Daoy (cell line): Measurements from ENCODE around the gene KCND3. TPM values are rescaled to one million over a fixed set of nuclear protein-coding genes. Genes with fewer than 3 reads are reported as not detected.

Experiments
- DNase-seq: peaks from one replicate; pipeline ENCODE4 v3.0.0-alpha.2; 2015; ENCODE audit warnings: low read depth
- total RNA-seq: library from RNA; depleted of rRNA; stranded (reverse); fragments of >200 nt; shearing (Covaris generic); gene quantifications from 2 replicates; pipeline ENCODE4 v1.2.3, GENCODE V29; 2014

The KCND3 gene
- total RNA-seq, 1 experiment from 2014 or later, result not detected

DNA sequence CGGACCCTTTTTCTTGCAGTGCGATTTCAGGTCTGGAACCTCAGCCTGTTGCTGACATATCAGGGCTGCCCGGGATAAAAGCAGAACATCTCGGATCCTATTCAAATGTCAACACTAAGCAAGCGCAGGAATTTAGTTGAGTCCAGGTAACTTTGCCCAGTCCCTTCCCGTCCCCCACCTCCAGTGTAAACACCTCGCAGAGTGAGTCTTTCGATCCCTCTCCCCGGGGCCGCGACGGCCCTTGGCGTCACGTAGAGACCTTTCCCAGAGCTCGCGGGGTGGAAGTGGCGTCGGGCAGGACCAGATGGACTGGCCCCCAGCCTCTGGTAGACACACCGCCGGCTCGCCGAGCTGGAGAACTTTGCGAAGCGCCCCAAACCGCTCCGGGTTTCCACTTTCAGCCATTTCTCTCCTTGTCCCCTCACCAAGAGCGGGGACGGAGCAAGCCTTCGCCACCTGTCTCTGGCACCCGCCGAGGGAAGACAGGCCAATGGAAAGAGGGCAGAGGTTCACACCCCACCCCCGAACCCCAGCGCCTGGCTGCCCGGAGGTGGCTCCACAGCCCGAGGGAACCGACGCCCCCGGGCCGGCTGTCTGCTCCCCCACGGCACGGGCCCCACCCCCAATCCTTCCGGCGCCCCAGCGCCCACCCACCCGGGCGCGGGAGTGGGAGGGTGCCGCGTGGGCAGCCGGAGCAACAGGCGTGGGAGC is 570 bp downstream of the KCND3 start:
- peak; percentile 17 for DNase-seq

DNA sequence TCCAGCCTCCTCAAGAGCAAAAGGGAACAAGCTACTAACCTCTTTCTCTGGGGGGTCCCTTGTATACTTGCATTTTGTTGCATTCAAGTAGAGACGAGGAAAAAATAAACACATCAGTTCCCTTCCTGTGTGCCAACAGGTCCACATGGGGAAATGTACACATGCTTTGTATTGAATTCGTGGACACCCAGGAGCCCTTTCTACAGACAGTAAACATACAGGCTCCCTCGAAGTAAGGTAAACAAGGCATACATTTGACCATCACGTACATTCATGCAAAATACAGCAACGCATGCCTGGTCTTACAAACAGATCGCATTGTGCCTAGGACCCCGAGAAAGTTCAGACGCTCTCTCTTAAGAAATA is 1.1 kb downstream of the KCND3 start:
- DNase-seq, result no peak

GRCh38 chr1:111987502-111987901 is 2.0 kb downstream of the KCND3 start:
- no peak for DNase-seq

DNA sequence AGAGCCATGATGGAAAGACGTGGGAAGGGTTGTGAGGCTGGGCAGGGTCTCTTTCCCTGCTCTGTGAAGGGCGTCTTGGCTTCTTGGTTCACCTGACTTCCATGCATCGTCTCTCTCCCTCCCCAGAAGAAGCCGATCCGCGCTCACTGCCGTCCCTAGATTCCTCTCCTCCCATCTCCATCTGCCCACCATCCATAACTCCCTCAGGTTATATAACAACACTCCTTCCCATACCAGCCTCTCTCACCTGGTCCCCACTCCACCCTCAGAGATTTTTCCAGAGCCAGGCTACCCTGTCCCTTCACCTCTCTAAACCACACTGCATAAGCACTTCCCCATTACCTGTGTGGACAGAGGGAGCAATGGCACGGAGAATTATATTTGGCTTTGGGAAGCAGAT is 6.0 kb downstream of the KCND3 start:
- no peak for DNase-seq

DNA sequence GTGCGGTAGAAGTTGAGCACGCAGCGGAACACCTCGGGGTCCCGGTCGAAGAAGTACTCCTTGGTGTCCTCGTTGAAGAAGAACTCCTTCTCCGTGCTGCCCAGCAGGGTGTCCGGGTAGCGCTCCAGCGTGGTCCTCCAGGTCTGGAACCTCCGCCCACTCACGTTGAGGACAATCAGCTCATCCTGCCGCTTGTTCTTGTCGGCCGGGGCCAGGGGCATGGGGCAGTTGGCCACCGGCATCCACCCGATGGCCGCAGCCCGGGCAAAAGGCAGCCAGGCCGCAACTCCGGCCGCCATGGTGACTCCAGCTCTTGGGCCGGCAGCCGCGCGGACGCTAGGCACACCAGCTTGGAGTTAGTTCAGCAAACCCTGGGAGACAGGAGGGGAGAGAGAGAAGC is 7.0 kb downstream of the KCND3 start:
- DNase-seq, result no peak

- no peak for DNase-seq
Measured at GRCh38 chr1:111981871-111982270, 7.6 kb downstream of the KCND3 start.

GRCh38 chr1:111981090-111981489 is 8.4 kb downstream of the KCND3 start:
- no peak for DNase-seq

DNA sequence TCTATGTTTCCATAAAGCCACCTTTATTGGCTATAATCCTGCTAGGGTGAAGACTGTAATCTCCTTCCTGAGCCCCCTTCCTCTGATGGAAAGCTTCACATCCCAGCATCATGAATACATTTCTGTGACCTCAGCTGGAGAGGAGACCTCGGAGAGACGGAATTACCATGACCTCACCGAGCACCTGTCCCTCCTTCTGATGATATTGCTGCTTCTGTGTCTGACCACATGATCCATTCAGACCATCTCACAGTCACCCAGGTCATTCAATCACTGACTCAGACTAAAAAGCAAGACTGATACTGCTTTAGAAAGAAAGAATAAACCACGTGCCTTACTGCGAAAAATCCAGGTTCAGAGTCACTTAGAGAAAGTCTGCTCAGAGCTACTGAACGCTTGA is 8.8 kb downstream of the KCND3 start:
- DNase-seq, result no peak

- DNase-seq, result no peak
Measured at GRCh38 chr1:111978695-111979094, 10.8 kb downstream of the KCND3 start.

DNA sequence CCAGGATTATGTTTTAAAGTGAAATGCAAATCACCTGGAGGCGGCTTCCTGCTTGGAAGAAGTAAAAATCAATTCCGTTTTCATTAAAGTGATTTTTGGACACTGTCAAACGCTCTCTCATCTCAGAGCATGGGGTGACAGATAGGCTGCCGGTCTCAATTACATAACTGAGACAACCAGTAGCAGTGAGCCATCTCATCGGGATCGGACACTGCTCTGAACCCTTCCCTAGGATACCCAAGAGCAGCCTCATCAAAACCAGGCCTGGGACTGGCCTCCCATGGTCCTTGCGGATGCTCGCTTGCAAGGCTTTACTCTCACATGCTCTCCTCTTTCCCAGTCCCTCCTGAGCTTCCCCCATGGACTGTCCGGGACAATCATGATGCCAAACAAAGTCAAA is 12.1 kb downstream of the KCND3 start:
- DNase-seq, result no peak

DNA sequence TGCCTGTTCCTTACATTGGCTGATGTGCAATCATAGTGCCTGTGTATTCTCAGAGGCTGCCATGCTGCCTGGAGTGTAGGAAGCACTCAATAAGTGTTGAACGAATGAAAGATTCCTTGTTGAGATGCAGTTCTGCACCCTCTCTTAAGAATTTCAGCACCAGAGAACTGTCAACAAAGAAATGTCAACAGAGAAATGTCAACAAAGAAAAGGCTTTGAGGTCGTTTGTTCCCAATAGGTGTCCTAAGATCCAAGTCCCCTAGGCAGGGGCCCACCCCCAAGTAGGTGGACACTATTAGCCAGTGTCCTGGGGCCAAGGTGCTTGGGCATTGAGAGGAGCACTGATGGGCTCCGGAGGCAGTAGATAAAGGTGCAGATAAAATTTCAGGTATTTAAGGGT is 12.6 kb downstream of the KCND3 start:
- no peak for DNase-seq

DNA sequence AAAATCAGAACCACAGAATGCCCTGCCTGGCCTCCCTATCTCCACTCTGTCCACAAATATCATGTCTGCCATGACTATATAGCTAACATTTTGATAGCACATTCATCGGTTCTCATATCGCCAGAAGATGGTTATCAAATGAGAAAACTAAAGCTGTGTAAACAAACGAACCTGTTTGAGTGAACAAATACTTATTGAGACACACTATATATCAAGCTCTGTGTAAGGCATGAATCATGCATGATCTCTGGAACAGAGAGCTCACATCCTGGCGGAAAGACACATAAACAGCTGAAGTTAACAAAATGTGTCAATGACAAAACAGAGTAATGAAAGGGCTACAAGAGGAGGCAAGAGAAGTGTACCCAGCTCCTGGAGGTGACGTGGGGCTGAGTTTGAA is 13.1 kb downstream of the KCND3 start:
- DNase-seq, result no peak

GRCh38 chr1:111973150-111973790 is 16.2 kb downstream of the KCND3 start:
- DNase-seq, result no peak

- no peak for DNase-seq
Measured at GRCh38 chr1:111971396-111971795, 18.1 kb downstream of the KCND3 start.

- DNase-seq, result no peak
Measured at GRCh38 chr1:111968511-111968910, 21.0 kb downstream of the KCND3 start.

- DNase-seq, result no peak
Measured at GRCh38 chr1:111967886-111968285, 21.6 kb downstream of the KCND3 start.

- DNase-seq, result no peak
Measured at GRCh38 chr1:111967067-111967690, 22.3 kb downstream of the KCND3 start.

GRCh38 chr1:111965781-111966443 is 23.6 kb downstream of the KCND3 start:
- DNase-seq, result no peak

DNA sequence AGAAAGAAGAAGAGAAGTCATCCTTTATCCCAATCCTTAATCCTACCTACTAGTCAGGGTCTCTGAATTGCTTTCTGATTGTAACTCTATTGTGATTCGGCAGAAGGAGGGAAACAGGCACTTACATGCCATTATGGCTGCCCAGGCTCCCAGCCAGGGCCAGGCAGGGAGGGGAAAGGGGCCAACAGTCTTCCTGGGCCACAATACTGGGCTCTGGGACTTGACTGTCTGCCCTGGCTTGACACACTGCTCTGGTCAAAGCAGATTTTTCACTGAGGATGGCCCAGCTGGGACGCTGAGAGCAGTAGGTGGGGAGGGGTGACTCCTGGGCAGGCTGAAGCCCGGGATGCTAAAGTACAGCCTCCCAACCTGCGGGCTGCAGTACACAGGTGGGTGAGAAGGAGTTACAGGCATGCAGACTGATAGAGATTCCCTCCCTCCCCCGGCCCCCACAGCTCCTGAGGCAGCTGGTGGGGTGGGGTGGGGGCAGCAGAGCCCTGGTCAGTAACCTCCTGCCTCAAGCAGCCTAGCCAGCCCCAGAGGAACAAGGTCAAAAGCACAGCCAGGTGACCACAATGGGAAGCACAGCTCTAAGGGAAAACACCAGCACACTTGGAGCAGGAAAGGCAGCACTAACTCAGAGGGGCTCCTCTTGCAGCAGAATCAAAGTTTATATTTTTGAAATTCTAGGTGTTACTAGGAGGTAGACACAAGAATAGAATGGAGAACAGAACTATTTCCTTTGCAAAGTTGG is 25.3 kb downstream of the KCND3 start:
- DNase-seq, result no peak

DNA sequence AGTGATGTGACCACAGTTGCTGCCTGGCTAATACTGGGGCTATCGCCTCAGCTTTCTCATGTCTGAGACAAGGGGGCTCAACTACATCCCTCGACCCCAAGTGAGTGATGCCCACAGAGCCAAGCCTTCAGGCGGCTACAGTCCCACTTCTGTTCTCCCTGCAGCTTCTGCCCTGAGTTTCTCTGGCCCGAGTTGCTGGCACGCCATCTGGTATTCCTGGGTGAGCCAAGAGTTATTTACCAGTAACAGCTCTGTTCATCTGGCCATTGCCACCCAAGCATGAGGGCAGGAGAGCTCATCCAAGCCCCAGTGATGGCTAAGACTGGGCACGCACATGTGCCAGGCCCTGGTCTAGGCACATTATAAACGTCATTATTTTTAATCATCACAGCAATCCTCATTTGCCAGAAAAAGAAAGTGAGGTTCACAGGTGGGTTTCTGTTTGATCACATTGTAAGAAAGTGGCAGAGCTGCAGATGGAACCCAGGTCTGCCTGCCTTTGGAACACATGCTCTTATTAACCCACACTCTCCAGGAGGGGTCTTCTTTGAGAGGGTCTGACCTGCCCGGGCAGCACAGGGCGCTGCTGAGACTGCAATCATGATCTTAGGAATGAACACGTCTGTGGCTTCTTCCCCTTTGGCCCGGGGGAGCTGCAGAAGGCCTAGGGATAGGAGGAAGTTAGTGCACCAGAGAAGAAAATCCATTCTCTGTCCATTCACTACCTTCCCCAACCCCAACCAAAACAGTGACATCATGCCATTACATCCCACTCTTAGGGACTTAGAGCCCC is 27.5 kb downstream of the KCND3 start:
- no peak for DNase-seq

GRCh38 chr1:111961016-111961415 is 28.5 kb downstream of the KCND3 start:
- no peak for DNase-seq
